Heart left ventricle (tissue), 16 donors: ENCODE measurements around the gene RUSC2. TPM values are rescaled to one million over a fixed set of nuclear protein-coding genes. Genes with fewer than 3 reads are reported as not detected.
"Not testable (repeated sequence)": the region's sequence is repeated elsewhere in the genome, so short reads cannot be mapped to it uniquely, and the experiment has no call there.

Experiments used
- ATAC-seq, 4 donors: fragments of 200-7000 bp; cut with Tn5 transposase; one replicate each; pipeline ENCODE4 v1.9.1; 2020 to 2022; ENCODE audit warnings: moderate library complexity in 4 of 4, mild to moderate bottlenecking in 3 of 4, moderate number of reproducible peaks in 1 of 4
- DNase-seq, 5 donors: peaks; one replicate each; pipeline ENCODE4 v3.0.0-alpha.2; 2020
- H3K27ac ChIP-seq, 12 donors: fragments of 200-600 bp; sonication (generic) in 4 of 12; one replicate each; pipeline versions ENCODE4 v1.5.0 to v1.8.0; 2016 to 2022; ENCODE audit warnings: mild to moderate bottlenecking in 2 of 12
- H3K27me3 ChIP-seq, 9 donors: fragments of 200-600 bp; sonication (generic) in 2 of 9; one replicate each; pipeline versions ENCODE4 v1.5.1 to v1.8.0; 2016 to 2022; ENCODE audit warnings: mild to moderate bottlenecking in 3 of 9
- H3K36me3 ChIP-seq, 9 donors: fragments of 200-600 bp; sonication (generic) in 2 of 9; one replicate each; pipeline versions ENCODE4 v1.5.0 to v1.8.0; 2018 to 2022; ENCODE audit warnings: mild to moderate bottlenecking in 2 of 9
- H3K4me1 ChIP-seq, 12 donors: fragments of 200-600 bp; sonication (generic) in 4 of 12; one replicate each; pipeline versions ENCODE4 v1.5.0 to v1.8.0; 2016 to 2022; ENCODE audit warnings: mild to moderate bottlenecking in 3 of 12
- H3K4me3 ChIP-seq, 12 donors: fragments of 200-600 bp; sonication (generic) in 4 of 12; one replicate each; pipeline versions ENCODE4 v1.5.0 to v1.8.0; 2017 to 2022; ENCODE audit warnings: mild to moderate bottlenecking in 9 of 12, moderate library complexity in 4 of 12
- H3K9me3 ChIP-seq, 12 donors: fragments of 200-600 bp; sonication (generic) in 4 of 12; one replicate each; pipeline versions ENCODE4 v1.5.0 to v1.8.0; 2016 to 2022; ENCODE audit warnings: mild to moderate bottlenecking in 1 of 12
- POLR2A ChIP-seq, 2 donors: fragments of 450-650 bp; IDR thresholded peaks; one replicate each; pipeline ENCODE4 v1.6.1; 2017; ENCODE audit warnings: antibody characterized with exemption in 2 of 2, mild to moderate bottlenecking in 2 of 2, moderate library complexity in 2 of 2
- WGBS, 4 donors: extraction: QIAGEN DNeasy Blood & Tissue Kit in 2 of 4; methylation state at CpG; one replicate each; pipeline versions ENCODE4 v1.1.5 to v1.1.7; 2013 to 2018; 5-methylcytosine and 5-hydroxymethylcytosine counted together
- intact Hi-C, 10 donors: fragments of 100-400 bp; cut with DNase I; formaldehyde crosslinking; loops; one replicate each; pipeline versions ENCODE4 v1.11.1 to v1.14.2; 2022
- polyA plus RNA-seq, 2 donors: library from polyadenylated mRNA; stranded (reverse); fragments of 200-250 nt; gene quantifications; one replicate each; pipeline ENCODE4 v1.2.3, GENCODE V29; 2013
- total RNA-seq, 9 donors: library from RNA; depleted of rRNA in 2 of 9; stranded (reverse); fragments of >200 nt in 2 of 9; fragmentation: NEBNext Ultra II Directional in 3 of 9; extraction: Animal tissue kit (Norgen Biotek cat#: 25700) in 3 of 9; gene quantifications; one replicate each; pipeline versions ENCODE4 v1.1.0 to v1.2.4, GENCODE V29; 2016 to 2023
- TF ChIP-seq, protein P1 (sequence below), 12 donors: fragments of 200-600 bp; sonication (generic) in 4 of 12; IDR thresholded peaks; one replicate each; pipeline versions ENCODE4 v1.5.0 to v1.8.0; 2018 to 2022; ENCODE audit warnings: antibody characterized with exemption in 12 of 12, mild to moderate bottlenecking in 5 of 12
- donor health status: ischemic (EF 13 %, LVEDD 7.1; RV severe dilation, severe dysfunction).
- donor health status: healthy with polysubstance abuse.
- donor health status: DM: no; HTN: yes; CAD: no.
- donor health status: DM: no; HTN: no; CAD: no.
- donor health status: ischemic (EF 25% LVEDD 6.9; RV normal size, moderate dysfunction).
- donor health status: ischemic (EF 25% LVEDD 5.7; RV mildly dilated, moderate dysfunction).
- donor health status: healthy.
- donor health status: DM: yes; HTN: yes; CAD: no.
- donor health status: ischemic (EF 35%, LVEDD 5.7; RV mildly dilated, moderate dysfunction).
- donor health status: nonischemic (EF 11% LVEDD 7.7; RV severe dilation, severe dysfunction).
- donor health status: DM: yes; HTN: yes; CAD: no.
- donor health status: PGD.
- donor health status: ischemic (EF 29% LVEDD 5.4; RV normal size, mild dysfunction).
- donor health status: nonischemic (EF 23%, LVEDD 6.1; RV moderate dilation, normal function).

RUSC2 gene
- total and polyA plus RNA-seq, 11 donors, result 23.0 to 56.1 (median 30.5) TPM

GRCh38 chr9:35526087-35526801 lies 36.3 kb downstream of the RUSC2 start:
- intact Hi-C loops, result no loop called here
- peaks cover 0 to 55% (median 35%) of the 10 kb centered on the region in 12 donors for H3K4me1 ChIP-seq
- H3K27me3 ChIP-seq, result no peaks in the 10 kb centered on the region
- no peaks in the 10 kb centered on the region for H3K9me3 ChIP-seq
- TF ChIP-seq POLR2A (IDR thresholded peaks at IDR 0.05), result no peak
- TF ChIP-seq, protein P1, sequence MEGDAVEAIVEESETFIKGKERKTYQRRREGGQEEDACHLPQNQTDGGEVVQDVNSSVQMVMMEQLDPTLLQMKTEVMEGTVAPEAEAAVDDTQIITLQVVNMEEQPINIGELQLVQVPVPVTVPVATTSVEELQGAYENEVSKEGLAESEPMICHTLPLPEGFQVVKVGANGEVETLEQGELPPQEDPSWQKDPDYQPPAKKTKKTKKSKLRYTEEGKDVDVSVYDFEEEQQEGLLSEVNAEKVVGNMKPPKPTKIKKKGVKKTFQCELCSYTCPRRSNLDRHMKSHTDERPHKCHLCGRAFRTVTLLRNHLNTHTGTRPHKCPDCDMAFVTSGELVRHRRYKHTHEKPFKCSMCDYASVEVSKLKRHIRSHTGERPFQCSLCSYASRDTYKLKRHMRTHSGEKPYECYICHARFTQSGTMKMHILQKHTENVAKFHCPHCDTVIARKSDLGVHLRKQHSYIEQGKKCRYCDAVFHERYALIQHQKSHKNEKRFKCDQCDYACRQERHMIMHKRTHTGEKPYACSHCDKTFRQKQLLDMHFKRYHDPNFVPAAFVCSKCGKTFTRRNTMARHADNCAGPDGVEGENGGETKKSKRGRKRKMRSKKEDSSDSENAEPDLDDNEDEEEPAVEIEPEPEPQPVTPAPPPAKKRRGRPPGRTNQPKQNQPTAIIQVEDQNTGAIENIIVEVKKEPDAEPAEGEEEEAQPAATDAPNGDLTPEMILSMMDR (IDR thresholded peaks at IDR 0.05), result no peak
- peak overlapping the region in 8 of 12 donors; percentile 2 to 76 (median 44) for H3K27ac ChIP-seq
- H3K36me3 ChIP-seq, result peaks cover 0 to 6% (median 0%) of the 10 kb centered on the region in 9 donors
- ATAC-seq (peak in 3 of 4 donors; percentile 27 to 63 (median 46)), DNase-seq (no peak)
- no peak overlapping the region for H3K4me3 ChIP-seq
- 43 to 55% (median 47%) methylated on average over 1 of the region's 1 CpG for WGBS, 4 donors

- Histone ChIP-seq H3K27me3 (no peaks in the 10 kb centered on the region), H3K36me3 (peaks cover 0 to 6% (median 0%) of the 10 kb centered on the region in 9 donors), H3K27ac (peak overlapping the region in 2 of 12 donors; percentile 8 to 34), H3K4me3 (no peak overlapping the region), H3K9me3 (no peaks in the 10 kb centered on the region), H3K4me1 (peaks cover 0 to 57% (median 22%) of the 10 kb centered on the region in 12 donors)
- DNase-seq (no peak), ATAC-seq (peak in 1 of 4 donors; percentile 33)
- WGBS, 4 donors, result 78 to 83% (median 81%) methylated on average over 3 of the region's 3 CpGs
- intact Hi-C loops, result no loop called here
- TF ChIP-seq, protein P1 (IDR thresholded peaks at IDR 0.05), result no peak
- TF ChIP-seq POLR2A (IDR thresholded peaks at IDR 0.05), result no peak
Observed at GRCh38 chr9:35529161-35529823, 39.4 kb downstream of the RUSC2 start.

DNA sequence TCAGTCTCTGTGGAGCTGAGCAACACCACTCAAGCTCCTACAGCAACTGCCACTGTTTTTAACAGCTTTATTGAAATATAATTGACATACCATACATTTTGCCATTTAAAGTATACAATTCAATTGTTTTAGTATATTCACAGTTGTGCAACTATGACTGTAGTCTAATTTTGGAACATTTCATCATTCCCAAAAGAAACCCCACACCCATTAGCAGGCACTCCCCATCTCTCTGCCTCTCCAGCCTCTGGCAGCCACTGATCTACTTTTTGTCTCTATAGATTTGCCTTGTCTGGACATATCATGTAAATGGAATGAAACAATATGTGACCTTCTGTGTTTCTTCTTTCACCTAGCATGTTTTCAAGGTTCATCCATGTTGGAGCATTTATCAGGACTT lies 43.5 kb downstream of the RUSC2 start:
- intact Hi-C loops, result loop anchor here in 1 of 10 donors (10.0 kb wide), 1 partner anchor 61 kb away; no protein-coding TSS in a partner anchor
- Histone ChIP-seq H3K27ac (peak overlapping the region in 2 of 12 donors; percentile 4 to 38), H3K4me1 (peaks cover 0 to 65% (median 30%) of the 10 kb centered on the region in 12 donors), H3K36me3 (no peaks in the 10 kb centered on the region), H3K9me3 (no peaks in the 10 kb centered on the region), H3K4me3 (no peak overlapping the region), H3K27me3 (no peaks in the 10 kb centered on the region)
- DNase-seq, result no peak
- TF ChIP-seq, protein P1 (IDR thresholded peaks at IDR 0.05), result no peak
- TF ChIP-seq POLR2A (IDR thresholded peaks at IDR 0.05), result no peak
- no peak for ATAC-seq

GRCh38 chr9:35534921-35535320 lies 45.0 kb downstream of the RUSC2 start:
- ATAC-seq, result not testable (repeated sequence)
- H3K27ac ChIP-seq, result peak overlapping the region in 1 of 12 donors; percentile 22

More at GRCh38 chr9:35534921-35535320, 45.0 kb downstream of the RUSC2 start:
- H3K4me1 ChIP-seq, result peaks cover 5 to 71% (median 34%) of the 10 kb centered on the region in 12 donors
- H3K27me3 ChIP-seq, H3K36me3 ChIP-seq, H3K4me3 ChIP-seq, H3K9me3 ChIP-seq, DNase-seq: not testable (repeated sequence)
- intact Hi-C loops, result loop anchor here in 1 of 10 donors (5.0 to 10.0 kb wide), 2 partner anchors 43 to 60 kb away; partner anchors contain the start of gene RUSC2
- 92 to 97% (median 93%) methylated on average over 3 of the region's 3 CpGs for WGBS, 4 donors
